Measurements from ENCODE around the gene CAMK2B. TPM values are rescaled to one million over a fixed set of nuclear protein-coding genes. Genes with fewer than 3 reads are reported as not detected.

The CAMK2B gene
- total RNA-seq, 1 experiment from 2014 or later = 2.0 TPM

- no peak for DNase-seq
- no peaks in the 10 kb centered on the region for H3K36me3 ChIP-seq
- H3K9me3 ChIP-seq = no peaks in the 10 kb centered on the region; the same call in 1 of the 2 replicates
- H3K4me3 ChIP-seq = no peak overlapping the region
- H3K27me3 ChIP-seq = no peaks in the 10 kb centered on the region
Measured at GRCh38 chr7:44320141-44320540, 5.3 kb downstream of the CAMK2B start.

- H3K4me3 ChIP-seq = no peak overlapping the region
- no peak for DNase-seq
- no peaks in the 10 kb centered on the region for H3K27me3 ChIP-seq
- no peaks in the 10 kb centered on the region for H3K36me3 ChIP-seq
- no peaks in the 10 kb centered on the region; the same call in 1 of the 2 replicates for H3K9me3 ChIP-seq
Measured at GRCh38 chr7:44318332-44318731, 7.1 kb downstream of the CAMK2B start.

GRCh38 chr7:44315301-44315903, 10.0 kb downstream of the CAMK2B start:
- H3K4me3 ChIP-seq = no peak overlapping the region
- no peaks in the 10 kb centered on the region; the same call in 1 of the 2 replicates for H3K9me3 ChIP-seq
- DNase-seq = no peak
- H3K27me3 ChIP-seq = no peaks in the 10 kb centered on the region
- H3K36me3 ChIP-seq = no peaks in the 10 kb centered on the region

- no peaks in the 10 kb centered on the region; the same call in 1 of the 2 replicates for H3K9me3 ChIP-seq
- DNase-seq = no peak
- no peak overlapping the region for H3K4me3 ChIP-seq
- H3K27me3 ChIP-seq = no peaks in the 10 kb centered on the region
- no peaks in the 10 kb centered on the region for H3K36me3 ChIP-seq
Measured at GRCh38 chr7:44313621-44314031, 11.8 kb downstream of the CAMK2B start.

- no peaks in the 10 kb centered on the region for H3K36me3 ChIP-seq
- no peaks in the 10 kb centered on the region; the same call in 1 of the 2 replicates for H3K9me3 ChIP-seq
- DNase-seq = no peak
- no peak overlapping the region for H3K4me3 ChIP-seq
- H3K27me3 ChIP-seq = no peaks in the 10 kb centered on the region
Measured at GRCh38 chr7:44313016-44313415, 12.4 kb downstream of the CAMK2B start.

GRCh38 chr7:44311561-44312495, 13.6 kb downstream of the CAMK2B start:
- H3K27me3 ChIP-seq = no peaks in the 10 kb centered on the region
- no peaks in the 10 kb centered on the region; the same call in 1 of the 2 replicates for H3K9me3 ChIP-seq
- H3K36me3 ChIP-seq = no peaks in the 10 kb centered on the region
- H3K4me3 ChIP-seq = no peak overlapping the region
- DNase-seq = no peak

- no peak overlapping the region for H3K4me3 ChIP-seq
Measured at GRCh38 chr7:44310221-44310848, 15.1 kb downstream of the CAMK2B start.

GRCh38 chr7:44309271-44310091, 15.9 kb downstream of the CAMK2B start:
- H3K9me3 ChIP-seq = no peaks in the 10 kb centered on the region
- DNase-seq = no peak
- H3K4me3 ChIP-seq = no peak overlapping the region
- H3K27me3 ChIP-seq = no peaks in the 10 kb centered on the region
- no peaks in the 10 kb centered on the region for H3K36me3 ChIP-seq

More at GRCh38 chr7:44310221-44310848, 15.1 kb downstream of the CAMK2B start:
- no peaks in the 10 kb centered on the region for H3K36me3 ChIP-seq
- DNase-seq = no peak
- no peaks in the 10 kb centered on the region for H3K9me3 ChIP-seq
- H3K27me3 ChIP-seq = no peaks in the 10 kb centered on the region

- no peaks in the 10 kb centered on the region for H3K9me3 ChIP-seq
- no peaks in the 10 kb centered on the region for H3K36me3 ChIP-seq
- no peaks in the 10 kb centered on the region for H3K27me3 ChIP-seq
- H3K4me3 ChIP-seq = no peak overlapping the region
- DNase-seq = no peak
Measured at GRCh38 chr7:44308596-44309270, 16.7 kb downstream of the CAMK2B start.

- H3K4me3 ChIP-seq = no peak overlapping the region
- no peaks in the 10 kb centered on the region for H3K27me3 ChIP-seq
- no peak for DNase-seq
- H3K36me3 ChIP-seq = no peaks in the 10 kb centered on the region
- no peaks in the 10 kb centered on the region for H3K9me3 ChIP-seq
Measured at GRCh38 chr7:44307905-44308595, 17.3 kb downstream of the CAMK2B start.

- Histone ChIP-seq H3K27me3 (0 out of 2 replicates have a peak, but pooled peaks cover 2% of the 10 kb centered on the region), H3K4me3 (no peak overlapping the region), H3K36me3 (no peaks in the 10 kb centered on the region), H3K9me3 (no peaks in the 10 kb centered on the region)
- peak; percentile 85 for DNase-seq
Measured at GRCh38 chr7:44307301-44307900, 18.0 kb downstream of the CAMK2B start.

GRCh38 chr7:44306606-44307005, 18.8 kb downstream of the CAMK2B start:
- 0 out of 2 replicates have a peak, but pooled peaks cover 2% of the 10 kb centered on the region for H3K27me3 ChIP-seq
- no peak for DNase-seq
- peaks cover 5% of the 10 kb centered on the region; the same call in 1 of the 2 replicates for H3K9me3 ChIP-seq
- H3K36me3 ChIP-seq = no peaks in the 10 kb centered on the region
- H3K4me3 ChIP-seq = no peak overlapping the region

GRCh38 chr7:44305564-44306507, 19.6 kb downstream of the CAMK2B start:
- Histone ChIP-seq H3K9me3 (peaks cover 5% of the 10 kb centered on the region; the same call in 1 of the 2 replicates), H3K36me3 (no peaks in the 10 kb centered on the region), H3K4me3 (no peak overlapping the region), H3K27me3 (0 out of 2 replicates have a peak, but pooled peaks cover 2% of the 10 kb centered on the region)
- DNase-seq = peak; percentile 74

Data from MG63 (cell line).